ENCODE data around the gene PGD.
"Not testable (repeated sequence)": the region's sequence is repeated elsewhere in the genome, so short reads cannot be mapped to it uniquely, and the experiment has no call there.

Gene PGD

GRCh38 chr1:10399444-10399941 is 629 bp downstream of the PGD start:
- no peak for DNase-seq (ENCODE audit: low read depth in 2 of 2)

- no peak for DNase-seq (ENCODE audit: low read depth in 2 of 2)
Observed at GRCh38 chr1:10400013-10400412, 1.1 kb downstream of the PGD start.

- DNase-seq (ENCODE audit: low read depth in 2 of 2): no peak
Observed at GRCh38 chr1:10401281-10401680, 2.4 kb downstream of the PGD start.

GRCh38 chr1:10402729-10403274 is 3.9 kb downstream of the PGD start:
- DNase-seq (ENCODE audit: low read depth in 2 of 2): no peak

GRCh38 chr1:10407201-10407600 is 8.3 kb downstream of the PGD start:
- no peak for DNase-seq (ENCODE audit: low read depth in 2 of 2)

GRCh38 chr1:10415211-10415930 is 16.5 kb downstream of the PGD start:
- DNase-seq (ENCODE audit: low read depth in 2 of 2): no peak

- not testable (repeated sequence) for DNase-seq (ENCODE audit: low read depth in 2 of 2)
Observed at GRCh38 chr1:10415967-10416366, 17.1 kb downstream of the PGD start.

GRCh38 chr1:10418741-10419140 is 19.9 kb downstream of the PGD start:
- DNase-seq (ENCODE audit: low read depth in 2 of 2): not testable (repeated sequence)

- no peak for DNase-seq (ENCODE audit: low read depth in 2 of 2)
Observed at GRCh38 chr1:10419351-10419750, 20.5 kb downstream of the PGD start.

GRCh38 chr1:10421637-10422036 is 22.8 kb downstream of the PGD start:
- DNase-seq (ENCODE audit: low read depth in 2 of 2): no peak

- DNase-seq (ENCODE audit: low read depth in 2 of 2): no peak
Observed at GRCh38 chr1:10424034-10424433, 25.2 kb downstream of the PGD start.

- DNase-seq (ENCODE audit: low read depth in 2 of 2): no peak
Observed at GRCh38 chr1:10424651-10425050, 25.8 kb downstream of the PGD start.

GRCh38 chr1:10425826-10426534 is 27.1 kb downstream of the PGD start:
- DNase-seq (ENCODE audit: low read depth in 2 of 2): not testable (repeated sequence)

GRCh38 chr1:10426535-10426848 is 27.6 kb downstream of the PGD start:
- not testable (repeated sequence) for DNase-seq (ENCODE audit: low read depth in 2 of 2)

GRCh38 chr1:10428984-10429383 is 30.1 kb downstream of the PGD start:
- DNase-seq (ENCODE audit: low read depth in 2 of 2): no peak

GRCh38 chr1:10429868-10430215 is 31.0 kb downstream of the PGD start:
- DNase-seq (ENCODE audit: low read depth in 2 of 2): no peak

GRCh38 chr1:10430216-10431069 is 31.6 kb downstream of the PGD start, which contains the start of gene CENPS:
Gene CENPS, plus strand, starts transcription at chr1:10430433. Its CDS starts 85 bp downstream, at chr1:10430518.
- peak; percentile 85 to 90 for DNase-seq (ENCODE audit: low read depth in 2 of 2)

- no peak for DNase-seq (ENCODE audit: low read depth in 2 of 2)
Observed at GRCh38 chr1:10431070-10431730, 32.3 kb downstream of the PGD start.

- no peak for DNase-seq (ENCODE audit: low read depth in 2 of 2)
Observed at GRCh38 chr1:10432910-10433700, 34.2 kb downstream of the PGD start.

- DNase-seq (ENCODE audit: low read depth in 2 of 2): no peak
Observed at GRCh38 chr1:10433790-10434189, 34.9 kb downstream of the PGD start.

GRCh38 chr1:10434590-10434989 is 35.7 kb downstream of the PGD start:
- no peak for DNase-seq (ENCODE audit: low read depth in 2 of 2)
